Epithelial cell of prostate (primary cell): Measurements from ENCODE around the gene SMIM29.

Experiments
- DNase-seq: peaks from one replicate; pipeline ENCODE4 v3.0.0-alpha.2; 2011; ENCODE audit warnings: low read depth, low spot score
- H3K27ac ChIP-seq: fragments of 450-650 bp; 2 replicates; pipeline ENCODE4 v1.5.1; 2017; ENCODE audit warnings: mild to moderate bottlenecking

Gene SMIM29

GRCh38 chr6:34248727-34249468, at the start of gene SMIM29:
TSS of gene SMIM29 (minus strand) at chr6:34249006. CDS start at chr6:34247791, 1,215 bp downstream.
- DNase-seq = peak; percentile 54
- H3K27ac ChIP-seq = peak within 1 kb of the TSS; percentile 93

- DNase-seq = no peak
- no peak overlapping the region for H3K27ac ChIP-seq
Measured at GRCh38 chr6:34295721-34296120, 46.9 kb upstream of the SMIM29 start.

- DNase-seq = no peak
- H3K27ac ChIP-seq = no peak overlapping the region
Measured at GRCh38 chr6:34292954-34293353, 44.1 kb upstream of the SMIM29 start.

- no peak overlapping the region for H3K27ac ChIP-seq
- no peak for DNase-seq
Measured at GRCh38 chr6:34289137-34289536, 40.3 kb upstream of the SMIM29 start.

- no peak for DNase-seq
- no peak overlapping the region for H3K27ac ChIP-seq
Measured at GRCh38 chr6:34288581-34288980, 39.8 kb upstream of the SMIM29 start.

GRCh38 chr6:34285448-34286164, 36.8 kb upstream of the SMIM29 start:
- no peak for DNase-seq
- H3K27ac ChIP-seq = no peak overlapping the region

GRCh38 chr6:34284563-34285447, 36.0 kb upstream of the SMIM29 start:
- no peak for DNase-seq
- no peak overlapping the region for H3K27ac ChIP-seq

- DNase-seq = no peak
- no peak overlapping the region for H3K27ac ChIP-seq
Measured at GRCh38 chr6:34281702-34282334, 33.0 kb upstream of the SMIM29 start.

GRCh38 chr6:34280216-34280615, 31.4 kb upstream of the SMIM29 start:
- H3K27ac ChIP-seq = no peak overlapping the region
- no peak for DNase-seq

- no peak for DNase-seq
- H3K27ac ChIP-seq = no peak overlapping the region
Measured at GRCh38 chr6:34278833-34279232, 30.0 kb upstream of the SMIM29 start.

- H3K27ac ChIP-seq = no peak overlapping the region
- DNase-seq = no peak
Measured at GRCh38 chr6:34277763-34278112, 28.9 kb upstream of the SMIM29 start.

- no peak overlapping the region for H3K27ac ChIP-seq
- no peak for DNase-seq
Measured at GRCh38 chr6:34276881-34277762, 28.3 kb upstream of the SMIM29 start.

GRCh38 chr6:34276191-34276590, 27.4 kb upstream of the SMIM29 start:
- H3K27ac ChIP-seq = no peak overlapping the region
- no peak for DNase-seq

- DNase-seq = no peak
- H3K27ac ChIP-seq = no peak overlapping the region
Measured at GRCh38 chr6:34275128-34275804, 26.5 kb upstream of the SMIM29 start.

- H3K27ac ChIP-seq = no peak overlapping the region
- no peak for DNase-seq
Measured at GRCh38 chr6:34274129-34274528, 25.3 kb upstream of the SMIM29 start.

GRCh38 chr6:34273242-34273805, 24.5 kb upstream of the SMIM29 start:
- no peak overlapping the region for H3K27ac ChIP-seq
- DNase-seq = no peak

- no peak overlapping the region for H3K27ac ChIP-seq
- DNase-seq = no peak
Measured at GRCh38 chr6:34272013-34272926, 23.5 kb upstream of the SMIM29 start.
